Frontal cortex (tissue), 4 donors: ENCODE measurements around the gene PPP6R2. TPM values are rescaled to one million over a fixed set of nuclear protein-coding genes. Genes with fewer than 3 reads are reported as not detected.
A peak's percentile ranks its signal among the peaks of the same experiment; 100 is the strongest.
"Not testable (repeated sequence)": the region's sequence is repeated elsewhere in the genome, so short reads cannot be mapped to it uniquely, and the experiment has no call there.

Source experiments
- DNase-seq, 2 donors: peaks; one replicate each; pipeline ENCODE4 v3.0.0; 2012; ENCODE audit warnings: low spot score in 2 of 2
- FAIRE-seq: peaks from 2 replicates; lab custom pipeline; 2012; peaks lifted over from hg19 to GRCh38; lab: Jason Lieb, UNC
- total RNA-seq: library from RNA; depleted of rRNA; stranded (reverse); fragments of >200 nt; gene quantifications from one replicate; pipeline ENCODE4 v1.2.3, GENCODE V29; 2014
- donor health status: control.
- donor health status: control.
- donor health status: control.

Gene PPP6R2
- total RNA-seq, 1 donor from 2014 or later, result 62.4 TPM

GRCh38 chr22:50420015-50420414 lies 76.9 kb downstream of the PPP6R2 start:
- FAIRE-seq (no peak), DNase-seq (no peak)

GRCh38 chr22:50420581-50420980 lies 77.5 kb downstream of the PPP6R2 start:
- DNase-seq, result no peak
- FAIRE-seq, result no peak

GRCh38 chr22:50422046-50422445 lies 78.9 kb downstream of the PPP6R2 start:
- DNase-seq (no peak), FAIRE-seq (no peak)

DNA sequence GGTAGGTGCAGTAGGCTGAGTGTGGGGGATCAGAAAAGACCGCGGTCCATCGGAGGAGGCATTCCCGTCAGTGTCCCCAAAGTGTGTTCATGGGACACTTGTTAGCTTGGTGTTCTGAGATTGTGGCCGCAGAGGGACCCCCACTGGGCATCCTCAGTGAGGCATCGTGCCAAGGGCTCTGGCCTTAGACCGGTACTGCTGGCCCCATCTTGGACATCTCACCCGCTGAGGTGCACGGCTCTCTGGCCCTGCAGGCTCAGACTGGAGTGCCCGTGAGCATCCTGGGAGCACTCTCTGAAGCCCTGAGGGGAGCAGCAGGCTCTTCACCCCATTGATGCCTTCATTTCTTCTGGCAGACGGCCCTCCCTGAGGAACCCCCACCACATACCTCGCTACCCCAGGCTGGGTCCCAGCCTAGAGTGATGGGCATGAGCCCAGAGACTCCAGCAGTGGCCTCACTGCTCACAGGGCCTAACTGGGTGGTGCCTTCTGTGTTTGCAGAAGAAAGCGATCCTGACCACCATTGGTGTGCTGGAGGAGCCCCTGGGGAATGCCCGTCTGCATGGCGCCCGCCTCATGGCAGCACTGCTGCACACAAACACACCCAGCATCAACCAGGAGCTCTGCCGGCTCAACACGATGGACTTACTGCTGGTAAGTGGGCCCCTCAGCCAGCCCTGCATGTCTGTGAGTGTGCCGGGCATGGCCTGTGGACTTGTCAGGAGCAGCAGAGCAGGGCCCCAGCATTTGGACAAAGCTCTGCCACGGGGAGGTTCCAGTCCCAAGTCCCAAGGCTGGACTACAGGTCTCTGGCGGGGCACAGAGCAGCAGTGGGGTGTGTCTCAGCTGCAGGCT lies 80.1 kb downstream of the PPP6R2 start:
- DNase-seq (no peak), FAIRE-seq (no peak)

DNA sequence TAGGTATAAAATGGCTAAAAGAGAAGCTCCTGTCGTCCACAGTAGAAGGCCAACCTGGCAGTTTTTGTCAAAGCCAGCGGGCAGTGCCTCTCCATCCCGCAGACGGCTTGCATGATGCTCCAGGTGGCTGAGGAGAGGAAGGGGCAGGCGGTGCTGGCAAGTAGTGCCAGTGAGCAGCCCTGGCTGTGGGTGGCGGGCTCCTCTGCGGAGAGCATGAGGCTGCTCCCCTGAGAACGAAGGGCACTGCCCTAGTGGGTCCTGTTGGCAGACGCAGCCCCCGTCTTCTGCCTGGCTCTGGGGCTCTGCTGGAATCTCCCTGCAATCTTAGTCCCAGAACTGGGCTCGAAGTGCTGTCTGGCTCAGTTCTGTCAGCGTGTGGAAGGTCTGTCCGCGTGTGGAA lies 80.8 kb downstream of the PPP6R2 start:
- no peak for DNase-seq
- FAIRE-seq, result no peak

- FAIRE-seq (no peak), DNase-seq (no peak)
Measured at GRCh38 chr22:50425179-50425916, 82.2 kb downstream of the PPP6R2 start.

DNA sequence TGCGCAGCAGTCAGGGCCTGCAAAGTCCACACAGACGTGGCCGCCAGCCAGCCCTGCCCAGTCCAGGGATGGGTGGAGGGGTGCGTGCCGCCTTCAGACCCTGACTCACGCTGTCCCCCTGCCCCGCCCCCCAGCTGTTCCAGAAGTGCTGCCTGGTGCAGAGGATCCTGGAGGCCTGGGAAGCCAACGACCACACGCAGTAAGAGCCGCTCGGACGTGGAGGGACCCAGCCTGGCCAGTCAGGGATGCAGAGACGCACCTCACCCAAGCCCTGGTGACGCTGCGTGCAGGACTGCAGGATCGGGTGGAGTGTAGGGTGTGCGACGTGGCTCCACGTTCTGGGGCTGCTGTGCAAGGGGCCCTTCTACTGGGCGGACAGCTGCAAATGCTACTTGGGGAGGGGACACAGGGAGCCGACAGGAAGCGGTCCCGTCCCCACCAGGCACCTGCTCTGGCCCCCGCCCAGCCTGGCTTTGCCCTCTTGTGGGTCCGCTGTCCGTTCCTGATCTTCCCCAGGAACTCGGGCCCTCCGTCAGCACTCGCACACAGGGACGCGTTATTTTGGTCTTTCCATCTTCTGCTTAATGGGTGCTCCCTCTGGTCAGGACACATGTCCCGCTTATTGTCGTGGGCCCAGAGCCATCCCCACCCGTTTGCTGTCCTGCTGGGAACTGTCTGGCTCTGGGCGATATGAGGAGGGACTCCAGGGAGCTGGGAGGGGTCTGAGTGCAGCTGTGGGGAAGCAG lies 89.2 kb downstream of the PPP6R2 start:
- FAIRE-seq, result no peak
- no peak for DNase-seq

DNA sequence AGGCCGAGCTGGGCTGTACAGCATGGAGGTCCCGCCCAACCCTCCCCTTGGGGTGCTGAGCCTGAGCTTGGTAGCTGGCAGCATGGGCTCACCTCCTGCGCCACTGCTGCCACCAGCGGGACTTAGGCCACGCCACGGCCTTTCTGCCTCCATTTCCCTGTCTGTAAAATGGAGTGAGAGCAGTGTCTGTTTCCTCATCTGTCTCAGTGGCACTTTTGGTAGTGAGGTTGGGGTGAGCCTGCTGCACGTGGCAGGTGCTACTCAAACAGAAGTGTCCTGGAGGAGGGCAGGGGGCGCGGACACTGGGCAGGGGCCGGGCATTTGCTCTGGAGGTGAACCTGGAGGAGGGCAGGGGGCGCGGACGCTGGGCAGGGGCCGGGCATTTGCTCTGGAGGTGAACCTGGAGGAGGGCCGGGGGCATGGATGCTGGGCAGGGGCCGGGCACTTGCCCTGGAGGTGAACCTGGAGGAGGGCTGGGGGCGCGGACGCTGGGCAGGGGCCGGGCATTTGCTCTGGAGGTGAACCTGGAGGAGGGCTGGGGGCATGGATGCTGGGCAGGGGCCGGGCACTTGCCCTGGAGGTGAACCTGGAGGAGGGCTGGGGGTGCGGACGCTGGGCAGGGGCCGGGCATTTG lies 89.9 kb downstream of the PPP6R2 start:
- FAIRE-seq, DNase-seq: not testable (repeated sequence)

DNA sequence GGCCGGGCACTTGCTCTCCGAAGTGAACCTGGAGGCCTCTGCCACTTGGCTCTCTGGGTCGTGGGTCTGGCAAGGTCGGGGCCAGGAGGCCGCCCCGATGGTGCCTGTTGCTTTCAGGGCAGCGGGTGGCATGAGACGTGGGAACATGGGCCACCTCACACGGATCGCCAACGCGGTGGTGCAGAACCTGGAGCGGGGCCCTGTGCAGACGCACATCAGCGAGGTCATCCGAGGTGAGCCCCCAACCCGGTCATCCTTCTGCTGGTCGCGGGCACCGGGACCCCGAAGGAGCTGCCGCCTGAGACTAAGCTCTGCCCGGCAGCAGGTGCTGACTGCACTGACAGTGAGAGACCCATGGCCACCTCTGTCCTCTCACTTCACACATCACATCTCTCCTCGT lies 91.7 kb downstream of the PPP6R2 start:
- no peak for FAIRE-seq
- DNase-seq, result peak in 1 of 2 donors; percentile 23

DNA sequence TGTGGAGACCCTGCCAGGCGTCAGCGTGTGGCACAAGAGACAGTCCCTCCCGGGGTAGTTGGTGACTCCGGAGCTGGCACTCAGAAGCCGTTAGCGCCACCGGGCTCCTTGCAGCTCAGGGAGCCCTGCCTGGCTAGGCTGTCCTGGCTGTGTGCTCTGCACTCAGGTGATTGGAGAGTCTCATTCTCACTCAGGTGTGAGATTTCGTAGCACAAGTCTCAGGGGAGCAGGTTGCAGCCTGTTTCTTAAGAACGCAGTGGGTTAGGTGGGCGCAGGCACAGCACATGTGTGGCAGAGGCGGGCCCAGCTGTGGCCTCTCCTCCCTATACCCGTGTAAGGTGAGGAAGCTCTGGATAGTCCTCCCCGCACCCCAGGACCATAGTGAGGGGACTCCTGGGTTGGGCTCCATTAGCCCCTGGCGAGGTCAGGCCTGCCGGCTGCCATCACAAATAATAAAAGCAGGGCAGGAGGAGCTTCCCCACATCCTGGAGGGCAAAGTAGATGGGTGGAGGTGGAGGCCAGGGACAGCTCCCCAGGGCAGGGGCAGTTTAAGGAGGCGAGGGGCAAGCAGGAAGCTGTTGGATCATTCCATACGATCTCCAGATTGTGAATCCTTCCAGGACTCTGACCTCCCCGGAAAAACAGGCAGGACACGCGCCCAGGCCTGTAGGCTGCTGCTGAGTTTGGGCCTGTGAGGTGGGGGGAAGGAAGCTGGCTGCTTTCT lies 92.3 kb downstream of the PPP6R2 start:
- no peak for FAIRE-seq
- peak in 1 of 2 donors; percentile 29 for DNase-seq

DNA sequence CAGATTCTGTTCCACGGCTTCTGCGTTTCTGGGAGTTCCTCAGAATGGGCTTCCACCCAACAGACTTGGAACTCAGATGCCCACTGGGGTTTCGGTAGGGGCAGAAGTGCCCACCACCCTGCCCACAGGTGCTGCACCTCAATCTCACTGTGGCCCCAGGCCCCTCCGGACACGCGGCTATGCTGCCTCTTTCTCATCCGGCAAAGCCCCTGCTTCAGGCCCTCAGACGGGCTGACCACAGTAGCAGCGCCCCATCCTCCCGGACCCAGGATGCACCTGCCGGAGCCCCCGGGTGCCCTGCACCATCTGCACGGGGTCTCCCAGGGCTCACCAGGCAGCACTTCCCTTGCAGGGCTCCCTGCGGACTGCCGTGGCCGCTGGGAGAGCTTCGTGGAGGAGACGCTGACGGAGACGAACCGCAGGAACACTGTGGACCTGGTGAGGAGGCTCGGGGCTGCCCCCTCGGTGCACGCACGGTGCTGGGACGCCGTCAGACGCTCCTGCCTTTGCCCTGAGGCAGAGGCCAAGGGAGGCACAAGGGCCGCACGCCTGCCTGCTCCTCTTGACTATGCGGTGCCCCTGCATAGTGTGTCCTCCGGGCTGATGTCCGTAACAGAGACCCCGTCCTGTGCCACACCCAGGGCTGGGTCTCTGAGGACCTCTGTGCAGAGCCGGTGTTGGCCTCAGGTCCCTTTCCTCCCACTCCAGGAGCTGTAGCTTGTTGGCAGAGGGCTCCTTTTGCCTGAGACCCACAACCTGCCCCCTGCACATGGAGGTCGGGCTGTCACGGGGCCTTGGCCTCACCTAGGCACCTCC lies 93.1 kb downstream of the PPP6R2 start:
- FAIRE-seq (no peak), DNase-seq (peak in 1 of 2 donors; percentile 24)

DNA sequence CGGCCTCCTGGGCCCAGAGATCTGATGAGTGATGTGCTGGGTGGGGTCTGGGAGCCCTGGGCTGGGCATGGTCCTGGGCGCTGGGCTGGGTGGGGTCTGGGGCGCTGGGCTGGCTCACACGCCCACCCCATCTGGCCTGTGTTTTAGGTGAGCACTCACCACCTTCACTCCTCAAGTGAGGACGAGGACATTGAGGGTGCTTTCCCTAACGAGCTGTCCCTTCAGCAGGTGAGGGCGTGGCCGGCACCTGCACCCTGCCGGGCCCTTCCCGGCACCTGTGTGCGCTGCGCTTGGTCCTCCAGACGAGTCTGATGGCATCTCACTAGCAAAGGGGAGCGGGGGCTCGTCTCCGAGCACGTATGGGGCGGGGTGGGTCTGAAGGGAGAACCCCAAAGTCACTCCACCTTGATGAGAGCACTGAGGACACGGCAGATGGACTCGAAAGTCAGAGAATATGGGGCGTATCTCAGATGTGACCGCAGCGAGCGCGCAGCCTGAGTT lies 93.8 kb downstream of the PPP6R2 start:
- DNase-seq (no peak), FAIRE-seq (no peak)

GRCh38 chr22:50437511-50438304 lies 94.6 kb downstream of the PPP6R2 start:
- DNase-seq (peak in 1 of 2 donors; percentile 27), FAIRE-seq (no peak)

GRCh38 chr22:50438305-50439275 lies 95.5 kb downstream of the PPP6R2 start:
- no peak for FAIRE-seq
- DNase-seq, result peak in 1 of 2 donors; percentile 31

DNA sequence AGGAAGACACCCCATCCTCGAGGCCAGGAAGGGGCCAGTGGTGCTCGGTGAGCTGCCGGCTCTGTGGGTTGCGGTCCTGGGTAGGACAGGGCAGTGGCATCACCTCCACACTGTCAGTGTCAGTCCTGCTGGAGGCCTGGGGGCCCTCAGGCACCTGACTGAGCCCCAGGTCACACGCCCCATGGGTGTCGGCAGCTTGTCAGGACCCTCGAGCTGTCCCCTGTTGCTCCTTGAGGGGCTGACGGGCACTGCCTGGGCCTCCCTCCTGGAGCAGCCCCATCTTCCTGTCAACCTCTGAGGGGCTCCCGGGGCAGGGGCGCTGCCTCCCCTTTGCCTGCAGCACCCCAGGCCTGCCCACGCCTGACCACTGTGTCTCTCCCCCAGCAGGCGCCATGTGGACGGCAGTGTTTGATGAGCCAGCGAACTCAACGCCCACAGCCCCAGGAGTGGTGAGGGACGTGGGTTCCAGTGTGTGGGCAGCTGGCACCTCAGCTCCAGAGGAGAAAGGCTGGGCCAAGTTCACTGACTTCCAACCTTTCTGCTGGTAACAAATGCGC lies 96.3 kb downstream of the PPP6R2 start:
- no peak for FAIRE-seq

GRCh38 chr22:50439871-50440331 lies 96.8 kb downstream of the PPP6R2 start:
- FAIRE-seq (no peak), DNase-seq (no peak)

More for the DNA sequence above, 96.3 kb downstream of the PPP6R2 start:
- no peak for DNase-seq
